ENCODE data around the gene GALNS.

Gene GALNS

DNA sequence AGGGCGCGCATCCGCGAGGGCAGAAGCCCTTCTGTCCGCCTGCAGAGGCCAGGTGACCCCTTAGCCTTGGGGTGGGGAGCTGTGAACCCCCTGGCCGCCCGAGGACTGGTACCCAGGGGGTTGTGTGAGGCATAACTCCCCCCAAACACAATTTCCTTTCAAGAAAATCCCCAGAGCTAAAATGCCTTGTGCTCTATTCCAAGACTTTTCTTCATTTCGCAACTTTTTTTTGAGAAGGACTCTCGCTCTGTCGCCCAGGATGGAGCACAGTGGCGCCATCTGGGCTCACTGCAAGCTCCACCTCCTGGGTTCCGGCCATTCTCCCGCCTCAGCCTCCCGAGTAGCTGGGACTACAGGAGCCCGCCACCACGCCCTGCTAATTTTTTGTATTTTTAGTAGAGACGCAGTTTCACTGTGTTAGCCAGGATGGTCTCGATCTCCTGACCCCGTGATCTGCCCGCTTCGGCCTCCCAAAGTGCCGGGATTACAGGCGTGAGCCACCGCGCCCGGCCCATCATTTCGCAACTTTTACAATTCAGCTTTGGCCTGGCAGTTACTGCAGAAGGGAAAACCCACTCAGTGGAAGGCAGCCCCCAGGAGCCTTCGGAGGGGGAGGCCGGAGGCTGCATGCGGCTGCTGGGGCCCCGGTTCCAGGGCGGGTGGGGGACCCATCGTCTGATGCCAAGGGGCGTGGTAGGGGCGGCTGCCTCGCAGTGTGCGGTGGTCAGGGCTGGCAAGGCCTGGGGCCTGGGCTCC, 44.1 kb downstream of the GALNS start:
- TF ChIP-seq GATA1 (IDR thresholded peaks at IDR 0.05; ENCODE audit: low read depth, low read length) (no peak), POLR2A (IDR thresholded peaks at IDR 0.05; ENCODE audit: low read length) (no peak)
- DNase-seq: peak; percentile 65 to 68

GRCh38 chr16:88811769-88812512, 44.8 kb downstream of the GALNS start, which contains the start of gene APRT:
APRT (minus strand) TSS chr16:88811928; CDS start chr16:88811899, 29 bp downstream.
- DNase-seq: peak; percentile 95 to 98
- TF ChIP-seq POLR2A (IDR thresholded peaks at IDR 0.05; ENCODE audit: low read length) (peak; percentile 66), GATA1 (IDR thresholded peaks at IDR 0.05; ENCODE audit: low read depth, low read length) (no peak)

DNA sequence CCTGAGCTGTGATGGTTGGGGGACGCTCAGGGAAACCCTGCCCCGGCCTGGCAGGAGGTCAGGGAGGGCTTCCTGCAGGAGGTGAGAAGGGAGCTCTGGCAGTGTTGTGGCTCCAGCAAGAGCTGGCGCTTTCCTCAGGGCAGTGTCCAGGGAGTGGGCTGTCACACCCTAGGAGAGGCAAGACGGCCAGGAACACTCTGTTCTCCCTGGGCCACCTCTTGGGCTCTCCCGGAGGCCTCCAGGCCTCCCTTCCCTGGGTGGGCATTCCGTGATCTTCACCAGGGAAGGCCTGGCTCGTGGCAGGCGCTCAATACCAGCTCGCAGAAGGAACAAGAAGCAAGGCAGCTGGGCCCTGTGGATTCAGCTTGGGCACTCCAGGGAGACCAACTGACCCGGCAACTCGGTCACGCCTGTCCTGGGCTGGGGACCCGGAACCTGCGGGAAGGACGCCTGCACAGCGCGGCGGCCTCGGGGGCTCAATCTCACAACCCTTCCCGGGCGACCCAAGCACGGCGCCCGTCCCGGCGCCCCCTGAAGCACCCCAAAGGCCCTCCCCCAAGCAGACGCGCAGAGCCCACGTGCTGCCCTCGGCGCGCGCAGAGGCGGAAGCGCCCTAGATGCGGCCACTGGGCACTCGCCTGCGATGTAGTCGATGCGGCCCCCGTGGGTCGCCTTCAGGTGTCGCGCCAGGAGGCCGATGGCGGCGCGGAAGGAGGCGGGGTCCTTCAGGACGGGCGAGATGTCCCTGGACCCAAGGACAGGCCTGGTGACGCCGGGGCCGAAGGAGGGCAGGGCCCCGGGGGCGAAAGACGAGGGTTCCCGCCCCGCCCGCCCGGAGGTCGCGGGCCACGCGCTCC, 45.6 kb downstream of the GALNS start:
- TF ChIP-seq GATA1 (IDR thresholded peaks at IDR 0.05; ENCODE audit: low read depth, low read length): no peak
- no peak for TF ChIP-seq POLR2A (IDR thresholded peaks at IDR 0.05; ENCODE audit: low read length)
- peak; percentile 79 to 83 for DNase-seq

- TF ChIP-seq GATA1 (IDR thresholded peaks at IDR 0.05; ENCODE audit: low read depth, low read length) (no peak), POLR2A (IDR thresholded peaks at IDR 0.05; ENCODE audit: low read length) (no peak)
- DNase-seq: peak; percentile 58
These were observed 46.4 kb downstream of the GALNS start for GRCh38 chr16:88810166-88810911.

GRCh38 chr16:88809676-88810165, 47.0 kb downstream of the GALNS start:
- DNase-seq: peak in 1 of 2 experiments; percentile 43
- TF ChIP-seq GATA1 (IDR thresholded peaks at IDR 0.05; ENCODE audit: low read depth, low read length) (no peak), POLR2A (IDR thresholded peaks at IDR 0.05; ENCODE audit: low read length) (peak; percentile 46)

DNA sequence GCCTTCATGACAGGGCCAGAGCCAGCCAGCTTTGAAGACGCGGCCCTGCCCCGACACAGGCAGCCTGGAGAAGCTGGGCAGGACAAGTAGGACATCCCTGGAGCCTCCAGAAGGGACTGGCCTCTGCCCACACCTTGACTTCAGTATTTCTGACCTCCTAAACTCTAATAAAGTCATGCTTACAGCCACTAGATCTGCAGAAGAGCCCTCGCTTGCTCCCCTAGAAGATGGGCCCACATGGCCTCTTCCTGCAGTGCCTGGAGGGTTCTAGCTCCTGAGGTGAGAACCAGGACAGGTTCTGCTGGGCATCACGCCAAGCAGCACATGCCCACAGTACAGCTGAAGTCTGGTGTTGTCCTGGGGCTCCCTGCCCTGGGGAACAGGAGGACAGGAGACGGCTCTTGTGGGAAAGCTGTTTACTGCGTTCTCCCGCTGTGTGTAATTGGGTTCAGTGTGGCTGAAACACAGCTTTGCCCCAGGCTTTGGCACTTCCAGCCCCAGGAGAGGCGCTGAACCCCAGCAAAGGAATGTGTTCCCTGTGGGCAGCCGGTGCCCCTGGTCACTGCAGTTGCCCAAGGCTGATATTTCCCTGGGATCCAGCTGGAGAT, 47.6 kb downstream of the GALNS start:
- DNase-seq: no peak
- no peak for TF ChIP-seq POLR2A (IDR thresholded peaks at IDR 0.05; ENCODE audit: low read length)
- no peak for TF ChIP-seq GATA1 (IDR thresholded peaks at IDR 0.05; ENCODE audit: low read depth, low read length)

DNA sequence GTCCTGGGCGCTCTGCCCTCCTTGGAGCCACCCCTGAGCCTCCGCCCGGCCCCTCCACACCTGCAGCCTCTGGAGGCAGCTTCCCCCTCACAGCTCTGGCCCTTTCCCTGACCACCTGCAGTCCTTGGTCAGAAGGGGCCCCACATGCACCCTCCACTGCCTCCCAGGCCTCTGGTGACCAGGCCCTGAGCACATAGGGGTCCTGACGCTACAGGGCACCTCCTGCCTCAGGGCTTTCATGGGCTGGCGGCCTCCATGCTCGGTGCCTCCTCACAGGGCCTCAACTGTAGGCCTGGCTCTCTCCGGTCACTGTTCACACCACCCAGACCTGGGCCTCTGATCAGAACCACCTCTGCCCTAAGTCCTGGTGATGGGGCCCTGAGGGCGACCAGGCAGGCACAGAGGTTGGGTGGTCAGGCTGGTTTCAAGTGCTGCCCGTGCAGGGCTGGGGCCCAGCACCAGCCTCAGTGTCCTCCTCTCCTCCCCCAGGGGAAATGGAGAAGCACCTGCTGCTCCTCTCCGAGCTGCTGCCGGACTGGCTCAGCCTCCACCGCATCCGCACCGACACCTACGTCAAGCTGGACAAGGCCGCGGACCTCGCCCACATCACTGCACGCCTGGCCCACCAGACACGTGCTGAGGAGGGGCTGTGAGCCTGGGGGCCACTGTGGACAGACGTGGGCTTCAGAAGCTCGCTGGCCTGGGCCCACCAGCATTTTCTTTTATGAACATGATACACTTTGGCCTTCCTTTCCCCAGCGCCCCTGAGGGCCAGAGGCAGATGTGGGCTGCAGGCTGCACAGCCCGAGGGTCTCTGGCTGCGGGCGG, 48.9 kb downstream of the GALNS start:
- TF ChIP-seq GATA1 (IDR thresholded peaks at IDR 0.05; ENCODE audit: low read depth, low read length): no peak
- TF ChIP-seq POLR2A (IDR thresholded peaks at IDR 0.05; ENCODE audit: low read length): peak; percentile 11
- no peak for DNase-seq

- TF ChIP-seq POLR2A (IDR thresholded peaks at IDR 0.05; ENCODE audit: low read length) (no peak), GATA1 (IDR thresholded peaks at IDR 0.05; ENCODE audit: low read depth, low read length) (no peak)
- no peak for DNase-seq
These were observed 49.6 kb downstream of the GALNS start for GRCh38 chr16:88807142-88807625.

GRCh38 chr16:88806491-88807111, 50.1 kb downstream of the GALNS start:
- TF ChIP-seq POLR2A (IDR thresholded peaks at IDR 0.05; ENCODE audit: low read length) (peak; percentile 6), GATA1 (IDR thresholded peaks at IDR 0.05; ENCODE audit: low read depth, low read length) (no peak)
- peak; percentile 54 to 80 for DNase-seq

DNA sequence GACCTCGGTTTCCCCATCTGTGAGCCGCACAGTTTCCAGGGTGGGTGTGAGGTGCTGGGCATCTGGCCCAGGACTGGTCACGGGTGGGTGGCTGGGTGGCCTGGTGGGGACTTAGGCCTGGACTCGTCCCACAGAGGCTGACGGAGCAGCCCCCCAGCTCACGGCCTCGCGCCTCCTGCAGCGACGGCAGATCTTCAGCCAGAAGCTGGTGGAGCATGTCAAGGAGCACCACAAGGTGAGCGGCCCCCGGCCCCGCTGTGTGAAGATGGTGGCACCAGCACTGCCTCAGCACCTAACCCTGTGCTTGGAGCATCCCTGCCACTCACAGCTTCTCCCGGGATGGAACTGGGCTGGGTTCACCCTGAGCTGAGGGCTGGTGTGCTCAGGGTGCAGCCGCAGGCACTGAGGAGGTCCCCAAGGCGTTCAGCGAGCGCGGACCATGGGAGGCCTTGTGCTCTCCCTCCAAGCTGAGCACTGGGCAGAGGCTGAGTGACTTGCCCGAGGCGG, 50.8 kb downstream of the GALNS start:
- TF ChIP-seq POLR2A (IDR thresholded peaks at IDR 0.05; ENCODE audit: low read length): no peak
- no peak for TF ChIP-seq GATA1 (IDR thresholded peaks at IDR 0.05; ENCODE audit: low read depth, low read length)
- no peak for DNase-seq

- DNase-seq: no peak
- TF ChIP-seq GATA1 (IDR thresholded peaks at IDR 0.05; ENCODE audit: low read depth, low read length) (no peak), POLR2A (IDR thresholded peaks at IDR 0.05; ENCODE audit: low read length) (no peak)
These were observed 51.4 kb downstream of the GALNS start for GRCh38 chr16:88805340-88805715.
